LoVo (cell line): Measurements from ENCODE around the gene TEAD1.
"Not testable (repeated sequence)": the region's sequence is repeated elsewhere in the genome, so short reads cannot be mapped to it uniquely, and the experiment has no call there.

Source experiments
- DNase-seq: peaks from one replicate; pipeline ENCODE4 v3.0.0-alpha.2; 2016; ENCODE audit warnings: low spot score

The TEAD1 gene

GRCh38 chr11:12864316-12865156, 190.3 kb downstream of the TEAD1 start:
- DNase-seq = no peak

GRCh38 chr11:12865863-12866595, 191.8 kb downstream of the TEAD1 start:
- no peak for DNase-seq

- DNase-seq = no peak
Observed at GRCh38 chr11:12867531-12867930, 193.3 kb downstream of the TEAD1 start.

GRCh38 chr11:12868315-12869073, 194.3 kb downstream of the TEAD1 start:
- no peak for DNase-seq

- no peak for DNase-seq
Observed at GRCh38 chr11:12871241-12871640, 197.0 kb downstream of the TEAD1 start.

GRCh38 chr11:12871788-12872321, 197.6 kb downstream of the TEAD1 start:
- no peak for DNase-seq

GRCh38 chr11:12876340-12876739, 202.1 kb downstream of the TEAD1 start:
- no peak for DNase-seq

- no peak for DNase-seq
Observed at GRCh38 chr11:12876988-12877387, 202.8 kb downstream of the TEAD1 start.

GRCh38 chr11:12877508-12877907, 203.3 kb downstream of the TEAD1 start:
- not testable (repeated sequence) for DNase-seq

GRCh38 chr11:12880327-12880726, 206.1 kb downstream of the TEAD1 start:
- DNase-seq = no peak

- no peak for DNase-seq
Observed at GRCh38 chr11:12882670-12883069, 208.4 kb downstream of the TEAD1 start.

- DNase-seq = no peak
Observed at GRCh38 chr11:12884751-12885318, 210.6 kb downstream of the TEAD1 start.

- no peak for DNase-seq
Observed at GRCh38 chr11:12885717-12886239, 211.6 kb downstream of the TEAD1 start.

- DNase-seq = no peak
Observed at GRCh38 chr11:12886508-12886907, 212.3 kb downstream of the TEAD1 start.

- DNase-seq = peak; percentile 59
Observed at GRCh38 chr11:12888525-12889158, 214.4 kb downstream of the TEAD1 start.

GRCh38 chr11:12889243-12889642, 215.0 kb downstream of the TEAD1 start:
- DNase-seq = no peak

- no peak for DNase-seq
Observed at GRCh38 chr11:12890476-12890875, 216.3 kb downstream of the TEAD1 start.

- DNase-seq = peak; percentile 30
Observed at GRCh38 chr11:12893787-12894672, 219.8 kb downstream of the TEAD1 start.

GRCh38 chr11:12897390-12897789, 223.2 kb downstream of the TEAD1 start:
- DNase-seq = no peak

GRCh38 chr11:12897867-12898266, 223.6 kb downstream of the TEAD1 start:
- DNase-seq = no peak
